Measurements from ENCODE around the gene SYNC.

Gene SYNC

DNA sequence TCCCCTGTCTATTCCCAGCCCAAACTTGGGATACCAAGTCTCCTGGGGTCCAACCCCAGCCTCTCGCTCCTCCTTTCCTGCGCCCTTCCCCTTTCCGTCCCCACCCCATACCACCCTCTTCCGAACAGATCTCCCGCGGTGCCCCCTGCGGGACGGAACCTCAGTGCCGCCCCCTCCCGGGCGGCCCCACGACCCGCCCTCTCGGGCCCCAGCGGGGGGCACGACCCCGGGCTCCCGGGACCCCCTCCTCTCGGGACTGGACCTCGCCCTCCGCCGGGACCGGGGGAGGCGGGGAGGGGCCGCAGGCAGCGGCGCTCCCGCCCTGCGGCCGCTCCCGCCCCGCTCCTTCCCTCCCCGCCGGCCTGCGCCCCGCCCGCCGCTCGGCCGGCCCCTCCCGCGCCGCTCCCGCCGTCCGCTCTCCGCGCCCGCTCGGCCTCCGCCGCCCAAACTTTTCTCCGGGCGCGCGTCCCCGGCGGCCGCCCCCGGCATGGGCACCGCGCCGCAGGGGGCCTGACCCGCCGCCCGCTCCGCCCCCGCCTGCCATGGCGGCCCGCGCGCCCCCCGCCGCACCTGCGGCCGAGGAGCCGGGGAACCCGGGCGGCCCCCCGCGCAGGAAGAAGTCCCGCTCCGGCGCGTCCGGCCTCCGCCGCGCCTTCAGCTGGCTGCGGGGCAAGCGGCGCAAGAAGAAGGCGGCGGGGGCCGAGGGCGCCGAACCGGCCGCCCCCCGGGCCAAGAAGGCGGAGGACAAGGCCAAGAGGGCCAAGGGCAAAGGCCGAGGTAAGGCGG is 39.0 kb upstream of the SYNC start:
- no peaks in the 10 kb centered on the region for H3K27me3 ChIP-seq (ENCODE audit: control insufficient read depth, insufficient read depth, low read length)
- no peaks in the 10 kb centered on the region for H3K9me3 ChIP-seq (ENCODE audit: control insufficient read depth, insufficient read depth, low read depth, low read length)
- peaks cover 3% of the 10 kb centered on the region; the same call in 1 of the 2 replicates for H3K36me3 ChIP-seq (ENCODE audit: control insufficient read depth, insufficient read depth, low read length)
- peak overlapping the region; percentile 65 for H3K4me3 ChIP-seq (ENCODE audit: low read depth, low read length)
- H3K4me1 ChIP-seq (ENCODE audit: control insufficient read depth, insufficient read depth, low read length) = peaks cover 44% of the 10 kb centered on the region
- H3K27ac ChIP-seq (ENCODE audit: low read depth, low read length) = peak overlapping the region; percentile 82
- H3K9ac ChIP-seq (ENCODE audit: low read length) = peak overlapping the region; percentile 91

- Histone ChIP-seq H3K9ac (ENCODE audit: low read length) (peak overlapping the region; percentile 50), H3K27me3 (ENCODE audit: control insufficient read depth, insufficient read depth, low read length) (no peaks in the 10 kb centered on the region), H3K36me3 (ENCODE audit: control insufficient read depth, insufficient read depth, low read length) (peaks cover 3% of the 10 kb centered on the region; the same call in 1 of the 2 replicates), H3K4me3 (ENCODE audit: low read depth, low read length) (peak overlapping the region; percentile 65), H3K4me1 (ENCODE audit: control insufficient read depth, insufficient read depth, low read length) (peaks cover 47% of the 10 kb centered on the region), H3K27ac (ENCODE audit: low read depth, low read length) (peak overlapping the region; percentile 30; the same call in 1 of the 2 replicates), H3K9me3 (ENCODE audit: control insufficient read depth, insufficient read depth, low read depth, low read length) (no peaks in the 10 kb centered on the region)
Measured at GRCh38 chr1:32741059-32741412, 38.5 kb upstream of the SYNC start.

DNA sequence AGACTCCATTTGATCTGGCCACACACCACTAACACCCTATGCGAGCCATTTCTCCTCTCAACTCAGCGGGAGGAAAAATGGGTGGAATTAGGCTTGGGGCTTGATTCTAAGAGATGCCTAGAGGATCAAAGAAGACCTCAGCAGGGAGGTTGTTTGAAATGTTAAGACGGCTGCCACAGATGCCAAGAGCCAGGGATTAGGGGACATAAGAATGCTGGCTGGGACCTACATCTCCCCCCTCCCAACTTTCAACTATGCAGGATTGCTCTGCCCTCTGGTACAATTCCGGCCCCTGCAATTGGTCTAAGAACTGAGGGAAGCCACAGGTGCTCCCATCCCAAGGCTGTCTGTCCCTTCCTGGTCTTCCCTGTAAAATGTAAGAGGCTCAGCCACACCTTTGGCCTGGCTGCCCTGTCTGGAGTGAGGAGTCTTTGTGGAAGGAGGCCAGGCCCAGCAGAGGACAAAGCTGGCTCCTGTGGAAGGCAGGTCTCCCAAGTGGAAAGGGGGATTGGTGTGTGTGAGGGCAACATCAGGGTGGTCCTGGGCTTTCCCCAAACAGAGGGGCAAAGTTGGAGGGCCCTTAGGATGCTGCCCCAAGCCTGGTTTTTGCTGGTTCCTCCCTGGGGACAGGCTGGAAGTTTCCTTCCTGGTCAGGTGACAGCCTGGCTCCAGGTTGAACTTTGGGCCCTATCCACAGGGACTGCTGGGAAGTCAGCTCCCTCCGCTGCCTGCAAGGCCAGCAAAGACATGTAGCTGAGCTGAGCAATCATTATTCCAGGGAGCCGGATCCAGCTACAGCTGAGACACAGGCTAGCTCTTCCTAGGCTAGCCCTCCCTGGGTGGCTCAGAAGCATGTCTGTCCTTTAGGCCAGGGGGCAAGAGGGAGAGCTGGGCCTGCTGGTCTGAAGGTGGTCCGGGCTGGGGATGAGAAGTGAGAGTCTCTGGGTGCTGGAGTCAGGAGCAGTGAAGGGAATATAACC is 34.5 kb upstream of the SYNC start:
- Histone ChIP-seq H3K27ac (ENCODE audit: low read depth, low read length) (peak overlapping the region; percentile 77; the same call in 1 of the 2 replicates), H3K9me3 (ENCODE audit: control insufficient read depth, insufficient read depth, low read depth, low read length) (no peaks in the 10 kb centered on the region), H3K4me1 (ENCODE audit: control insufficient read depth, insufficient read depth, low read length) (peaks cover 42% of the 10 kb centered on the region), H3K36me3 (ENCODE audit: control insufficient read depth, insufficient read depth, low read length) (no peaks in the 10 kb centered on the region), H3K27me3 (ENCODE audit: control insufficient read depth, insufficient read depth, low read length) (no peaks in the 10 kb centered on the region), H3K4me3 (ENCODE audit: low read depth, low read length) (peak overlapping the region; percentile 36), H3K9ac (ENCODE audit: low read length) (peak overlapping the region; percentile 79)

GRCh38 chr1:32733582-32734321 is 31.2 kb upstream of the SYNC start:
- H3K27ac ChIP-seq (ENCODE audit: low read depth, low read length) = no peak overlapping the region; the same call in 1 of the 2 replicates
- H3K4me1 ChIP-seq (ENCODE audit: control insufficient read depth, insufficient read depth, low read length) = peaks cover 36% of the 10 kb centered on the region
- H3K9me3 ChIP-seq (ENCODE audit: control insufficient read depth, insufficient read depth, low read depth, low read length) = no peaks in the 10 kb centered on the region
- no peaks in the 10 kb centered on the region for H3K36me3 ChIP-seq (ENCODE audit: control insufficient read depth, insufficient read depth, low read length)
- H3K27me3 ChIP-seq (ENCODE audit: control insufficient read depth, insufficient read depth, low read length) = no peaks in the 10 kb centered on the region
- peak overlapping the region; percentile 42 for H3K9ac ChIP-seq (ENCODE audit: low read length)
- no peak overlapping the region for H3K4me3 ChIP-seq (ENCODE audit: low read depth, low read length)

DNA sequence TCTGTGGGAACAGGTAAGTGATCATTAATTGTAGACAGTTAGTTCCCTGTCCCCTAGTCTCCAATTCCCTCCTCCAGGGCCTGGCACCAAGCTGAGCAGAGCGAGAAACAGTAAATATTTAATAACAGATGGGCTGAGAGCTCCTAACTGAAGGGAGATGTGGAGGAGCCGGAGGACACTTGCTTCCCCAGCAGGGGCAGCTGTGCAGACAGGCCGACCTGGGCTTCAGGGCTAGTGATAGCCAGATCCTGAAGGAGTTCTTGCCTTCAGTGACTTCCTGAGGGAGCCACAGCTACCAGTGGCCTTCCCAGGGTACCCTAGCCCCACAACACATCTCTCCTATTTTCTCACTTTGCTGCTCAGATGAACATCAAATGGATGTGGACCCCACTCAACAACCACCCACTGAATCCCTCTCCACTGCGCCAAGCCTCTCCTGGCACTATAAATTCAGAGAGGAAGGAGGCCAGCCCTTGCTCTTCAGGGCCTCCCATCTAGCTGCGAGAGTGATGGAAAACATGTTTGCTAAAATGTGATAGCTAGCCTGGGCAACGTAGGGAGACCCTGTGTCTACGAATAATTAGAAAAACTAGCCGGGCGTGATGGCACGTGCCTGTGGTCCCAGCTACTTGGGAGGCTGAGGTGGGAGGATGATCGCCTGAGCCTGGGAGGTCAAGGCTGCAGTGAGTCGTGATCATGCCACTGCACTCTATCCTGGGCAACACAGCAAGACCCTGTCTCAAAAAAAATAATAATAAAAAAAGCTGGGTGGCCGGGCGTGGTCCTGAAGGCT is 26.9 kb upstream of the SYNC start:
- no peaks in the 10 kb centered on the region for H3K27me3 ChIP-seq (ENCODE audit: control insufficient read depth, insufficient read depth, low read length)
- no peak overlapping the region for H3K9ac ChIP-seq (ENCODE audit: low read length)
- H3K4me1 ChIP-seq (ENCODE audit: control insufficient read depth, insufficient read depth, low read length) = peaks cover 31% of the 10 kb centered on the region
- H3K4me3 ChIP-seq (ENCODE audit: low read depth, low read length) = no peak overlapping the region
- no peak overlapping the region for H3K27ac ChIP-seq (ENCODE audit: low read depth, low read length)
- no peaks in the 10 kb centered on the region for H3K9me3 ChIP-seq (ENCODE audit: control insufficient read depth, insufficient read depth, low read depth, low read length)
- H3K36me3 ChIP-seq (ENCODE audit: control insufficient read depth, insufficient read depth, low read length) = no peaks in the 10 kb centered on the region

GRCh38 chr1:32728413-32729077 is 26.0 kb upstream of the SYNC start:
- H3K27me3 ChIP-seq (ENCODE audit: control insufficient read depth, insufficient read depth, low read length) = no peaks in the 10 kb centered on the region
- no peaks in the 10 kb centered on the region for H3K9me3 ChIP-seq (ENCODE audit: control insufficient read depth, insufficient read depth, low read depth, low read length)
- no peak overlapping the region for H3K27ac ChIP-seq (ENCODE audit: low read depth, low read length)
- peaks cover 25% of the 10 kb centered on the region for H3K4me1 ChIP-seq (ENCODE audit: control insufficient read depth, insufficient read depth, low read length)
- H3K9ac ChIP-seq (ENCODE audit: low read length) = no peak overlapping the region
- H3K36me3 ChIP-seq (ENCODE audit: control insufficient read depth, insufficient read depth, low read length) = no peaks in the 10 kb centered on the region
- no peak overlapping the region for H3K4me3 ChIP-seq (ENCODE audit: low read depth, low read length)

- Histone ChIP-seq H3K36me3 (ENCODE audit: control insufficient read depth, insufficient read depth, low read length) (no peaks in the 10 kb centered on the region), H3K4me3 (ENCODE audit: low read depth, low read length) (no peak overlapping the region), H3K9ac (ENCODE audit: low read length) (no peak overlapping the region), H3K9me3 (ENCODE audit: control insufficient read depth, insufficient read depth, low read depth, low read length) (no peaks in the 10 kb centered on the region), H3K4me1 (ENCODE audit: control insufficient read depth, insufficient read depth, low read length) (peaks cover 22% of the 10 kb centered on the region), H3K27me3 (ENCODE audit: control insufficient read depth, insufficient read depth, low read length) (no peaks in the 10 kb centered on the region), H3K27ac (ENCODE audit: low read depth, low read length) (no peak overlapping the region)
Measured at GRCh38 chr1:32727876-32728275, 25.3 kb upstream of the SYNC start.

DNA sequence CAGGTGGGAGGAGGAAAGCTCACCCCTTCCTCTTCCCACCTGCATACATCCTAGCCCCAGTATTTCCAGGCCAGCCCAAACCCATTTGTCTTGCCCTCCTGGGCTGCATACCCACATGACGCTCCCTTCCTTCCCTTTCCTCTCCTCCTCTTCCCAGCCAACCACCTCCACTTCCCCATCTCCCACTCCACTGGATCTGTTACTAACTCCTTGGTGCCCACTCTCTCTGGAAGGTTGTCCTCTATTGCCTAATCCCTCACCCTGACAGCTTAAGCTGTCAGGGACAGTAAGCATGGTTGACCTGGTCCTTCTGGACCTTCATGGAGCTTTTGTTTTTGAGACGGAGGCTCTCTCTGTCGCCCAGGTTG is 23.0 kb upstream of the SYNC start:
- no peak overlapping the region for H3K4me3 ChIP-seq (ENCODE audit: low read depth, low read length)
- peaks cover 20% of the 10 kb centered on the region for H3K4me1 ChIP-seq (ENCODE audit: control insufficient read depth, insufficient read depth, low read length)
- H3K9me3 ChIP-seq (ENCODE audit: control insufficient read depth, insufficient read depth, low read depth, low read length) = no peaks in the 10 kb centered on the region
- no peaks in the 10 kb centered on the region for H3K27me3 ChIP-seq (ENCODE audit: control insufficient read depth, insufficient read depth, low read length)
- H3K36me3 ChIP-seq (ENCODE audit: control insufficient read depth, insufficient read depth, low read length) = no peaks in the 10 kb centered on the region
- peak overlapping the region; percentile 31 for H3K9ac ChIP-seq (ENCODE audit: low read length)
- H3K27ac ChIP-seq (ENCODE audit: low read depth, low read length) = peak overlapping the region; percentile 2; the same call in 1 of the 2 replicates

- Histone ChIP-seq H3K9me3 (ENCODE audit: control insufficient read depth, insufficient read depth, low read depth, low read length) (no peaks in the 10 kb centered on the region), H3K27ac (ENCODE audit: low read depth, low read length) (peak overlapping the region; percentile 2; the same call in 1 of the 2 replicates), H3K27me3 (ENCODE audit: control insufficient read depth, insufficient read depth, low read length) (no peaks in the 10 kb centered on the region), H3K36me3 (ENCODE audit: control insufficient read depth, insufficient read depth, low read length) (no peaks in the 10 kb centered on the region), H3K4me3 (ENCODE audit: low read depth, low read length) (0 out of 2 replicates have a peak overlapping the region, but pooled peaks have one; percentile 0), H3K9ac (ENCODE audit: low read length) (peak overlapping the region; percentile 53), H3K4me1 (ENCODE audit: control insufficient read depth, insufficient read depth, low read length) (peaks cover 20% of the 10 kb centered on the region)
Measured at GRCh38 chr1:32724678-32725614, 22.4 kb upstream of the SYNC start.
